ENCODE measurements around the gene RSPO4.

Gene RSPO4

DNA sequence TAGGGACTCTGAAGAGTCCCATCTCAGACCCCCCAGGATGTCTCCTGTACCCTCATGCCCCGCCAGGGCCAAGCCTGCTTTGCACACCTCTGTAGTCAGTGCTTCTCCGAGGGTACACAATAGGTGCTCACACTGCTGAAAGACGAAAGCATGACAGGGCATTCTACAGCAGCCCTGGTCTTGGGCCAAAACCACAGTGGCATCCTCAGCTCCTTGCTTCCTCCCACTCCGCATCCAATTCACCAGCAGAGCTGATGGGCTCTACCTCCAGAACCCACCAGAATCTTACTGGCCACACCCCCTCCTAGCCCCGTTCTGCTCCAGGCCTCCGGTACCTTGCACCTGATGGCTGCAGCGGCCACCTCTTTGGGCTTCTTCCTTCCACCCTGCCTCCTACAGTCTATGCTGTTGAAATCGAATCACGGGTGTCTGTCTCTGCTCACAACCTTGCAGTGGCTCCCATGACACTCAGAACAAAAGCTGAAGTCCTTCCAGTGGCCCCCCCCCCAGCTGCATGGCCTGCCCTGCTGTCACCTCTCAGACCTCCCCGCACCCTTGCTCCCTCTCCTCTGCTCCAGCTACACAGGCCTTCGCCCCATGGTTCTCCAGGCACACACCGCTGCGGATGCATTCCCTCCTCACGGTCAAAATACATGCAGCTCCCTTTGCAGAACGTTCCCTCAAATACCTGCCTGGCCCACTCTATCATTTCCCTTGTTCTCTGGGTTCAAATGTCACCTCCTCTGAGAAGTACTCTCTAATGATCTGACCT lies 87.2 kb downstream of the RSPO4 start:
- Histone ChIP-seq H3K9me3 (ENCODE audit: control insufficient read depth in 1 of 2, low read length in 2 of 2) (no peaks in the 10 kb centered on the region), H3K4me3 (ENCODE audit: low read depth in 1 of 2, low read length in 2 of 2) (no peak overlapping the region), H3K27ac (ENCODE audit: low read length) (no peak overlapping the region), H3K36me3 (ENCODE audit: control insufficient read depth in 1 of 2, insufficient read depth in 2 of 2, low read length in 2 of 2) (no peaks in the 10 kb centered on the region), H3K4me1 (ENCODE audit: control insufficient read depth in 1 of 2, insufficient read depth in 2 of 2, low read length in 2 of 2) (no peaks in the 10 kb centered on the region), H3K27me3 (ENCODE audit: low read depth, low read length) (no peaks in the 10 kb centered on the region)

DNA sequence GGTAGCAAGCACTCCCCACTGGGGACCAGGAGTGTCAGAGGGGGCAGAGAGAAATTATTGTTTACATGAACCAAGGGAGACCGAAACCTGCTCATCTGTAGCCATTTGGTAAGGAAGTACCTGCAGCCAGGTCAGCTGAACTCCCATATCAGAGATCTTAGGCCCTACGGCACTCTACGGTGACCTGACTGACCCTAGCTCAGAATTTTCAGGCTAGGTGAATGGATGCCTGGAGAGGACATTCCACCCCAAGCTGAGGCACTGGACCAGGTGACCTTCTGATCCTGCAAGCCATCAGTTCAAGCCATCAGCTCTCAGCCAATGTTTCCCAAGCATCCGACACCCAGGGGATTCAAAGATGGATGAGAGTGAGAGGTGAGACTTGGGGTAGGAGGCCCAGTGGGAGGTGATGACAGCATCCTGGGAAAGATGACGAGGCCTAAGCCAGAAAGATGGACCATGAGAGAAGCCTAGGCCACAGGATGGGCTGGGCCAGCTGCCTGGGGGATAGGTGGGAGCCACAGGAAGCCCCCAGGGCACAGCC lies 88.7 kb downstream of the RSPO4 start:
- Histone ChIP-seq H3K27ac (ENCODE audit: low read length) (no peak overlapping the region), H3K4me1 (ENCODE audit: control insufficient read depth in 1 of 2, insufficient read depth in 2 of 2, low read length in 2 of 2) (no peaks in the 10 kb centered on the region), H3K9me3 (ENCODE audit: control insufficient read depth in 1 of 2, low read length in 2 of 2) (no peaks in the 10 kb centered on the region), H3K27me3 (ENCODE audit: low read depth, low read length) (no peaks in the 10 kb centered on the region), H3K36me3 (ENCODE audit: control insufficient read depth in 1 of 2, insufficient read depth in 2 of 2, low read length in 2 of 2) (no peaks in the 10 kb centered on the region), H3K4me3 (ENCODE audit: low read depth in 1 of 2, low read length in 2 of 2) (no peak overlapping the region)

DNA sequence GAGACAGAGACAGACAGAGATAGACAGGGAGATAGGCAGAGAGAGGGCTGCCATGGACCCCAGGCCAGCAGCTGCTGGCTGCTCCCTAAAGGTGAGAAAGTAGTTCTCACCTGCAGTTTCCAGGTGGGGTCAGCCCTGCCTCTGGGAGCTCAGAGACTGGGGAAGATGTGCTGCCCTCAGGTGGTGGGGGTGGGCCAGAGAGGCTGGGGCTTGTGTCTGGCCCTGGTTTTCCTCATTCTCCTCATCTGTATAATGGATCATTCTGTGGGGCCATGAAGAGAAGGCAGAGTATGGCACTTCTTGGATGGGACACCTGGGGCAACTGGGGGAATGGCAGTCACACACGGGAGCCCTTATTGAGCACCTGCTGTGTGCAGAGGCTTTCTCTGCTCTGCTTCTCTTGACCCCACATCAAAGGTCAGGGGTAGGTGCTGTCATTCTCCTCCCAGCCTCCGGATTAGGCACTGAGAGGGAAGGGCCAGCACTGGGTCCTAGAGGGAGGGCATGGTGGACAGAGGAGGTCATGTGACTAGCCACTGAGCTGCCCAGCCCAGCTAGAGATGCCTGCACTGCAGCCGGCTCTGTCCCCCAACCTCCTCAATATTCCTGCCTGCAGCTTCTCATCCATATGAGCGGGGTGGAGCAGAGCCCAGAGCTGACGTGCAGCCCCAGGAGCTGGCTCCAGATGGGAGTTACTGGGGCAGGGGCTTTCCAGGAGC lies 90.1 kb downstream of the RSPO4 start:
- H3K4me3 ChIP-seq (ENCODE audit: low read depth in 1 of 2, low read length in 2 of 2), result no peak overlapping the region
- H3K27ac ChIP-seq (ENCODE audit: low read length), result no peak overlapping the region

DNA sequence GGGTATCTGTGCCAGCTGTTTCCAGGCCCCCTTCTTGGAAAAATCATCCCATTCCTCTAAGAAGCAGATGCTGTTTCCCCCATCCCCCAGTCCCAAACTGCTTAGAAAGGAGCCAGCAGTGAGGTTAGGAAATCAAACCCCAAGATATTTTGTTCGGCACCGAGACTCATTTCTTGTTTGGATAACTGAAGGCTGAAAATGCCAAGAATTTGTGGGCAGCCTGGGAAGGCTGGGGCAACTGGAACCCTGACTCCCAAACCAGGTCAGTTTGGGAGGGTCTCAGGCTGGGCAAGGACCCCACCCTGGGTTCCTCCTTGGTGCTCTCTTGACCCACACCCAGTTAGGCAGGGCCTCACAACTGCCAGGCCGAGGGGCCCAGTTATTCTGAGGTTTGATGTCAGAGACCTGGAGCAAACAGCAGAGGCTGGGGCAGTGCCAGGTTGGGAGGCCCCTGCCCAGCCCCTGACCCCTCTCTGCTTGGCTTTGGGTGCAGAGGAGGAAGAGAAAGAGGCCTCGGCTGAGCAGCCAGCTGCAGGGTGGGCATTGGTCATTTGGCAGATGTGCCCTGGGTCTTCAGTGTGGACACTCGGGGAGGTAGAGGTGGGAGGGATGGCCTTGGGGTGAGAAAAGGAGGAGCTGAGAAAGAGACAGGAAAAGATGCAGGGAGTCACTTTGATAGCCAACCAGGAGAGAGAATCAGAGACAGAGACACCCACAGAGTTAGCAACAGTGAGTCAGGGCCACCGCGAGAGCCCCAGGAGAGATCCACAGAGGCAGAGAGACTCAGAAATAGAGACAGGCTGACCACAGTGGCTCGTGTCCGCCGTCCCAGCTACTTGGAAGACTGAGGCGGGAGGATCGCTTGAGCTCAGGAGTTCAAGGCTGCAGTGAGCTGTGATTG lies 91.0 kb downstream of the RSPO4 start:
- H3K9me3 ChIP-seq (ENCODE audit: control insufficient read depth in 1 of 2, low read length in 2 of 2), result no peaks in the 10 kb centered on the region
- no peaks in the 10 kb centered on the region for H3K36me3 ChIP-seq (ENCODE audit: control insufficient read depth in 1 of 2, insufficient read depth in 2 of 2, low read length in 2 of 2)
- no peak overlapping the region for H3K27ac ChIP-seq (ENCODE audit: low read length)
- H3K4me3 ChIP-seq (ENCODE audit: low read depth in 1 of 2, low read length in 2 of 2), result no peak overlapping the region
- no peaks in the 10 kb centered on the region for H3K4me1 ChIP-seq (ENCODE audit: control insufficient read depth in 1 of 2, insufficient read depth in 2 of 2, low read length in 2 of 2)
- no peaks in the 10 kb centered on the region for H3K27me3 ChIP-seq (ENCODE audit: low read depth, low read length)

More for the DNA sequence above, 90.1 kb downstream of the RSPO4 start:
- Histone ChIP-seq H3K27me3 (ENCODE audit: low read depth, low read length) (no peaks in the 10 kb centered on the region), H3K36me3 (ENCODE audit: control insufficient read depth in 1 of 2, insufficient read depth in 2 of 2, low read length in 2 of 2) (no peaks in the 10 kb centered on the region), H3K4me1 (ENCODE audit: control insufficient read depth in 1 of 2, insufficient read depth in 2 of 2, low read length in 2 of 2) (no peaks in the 10 kb centered on the region), H3K9me3 (ENCODE audit: control insufficient read depth in 1 of 2, low read length in 2 of 2) (no peaks in the 10 kb centered on the region)

DNA sequence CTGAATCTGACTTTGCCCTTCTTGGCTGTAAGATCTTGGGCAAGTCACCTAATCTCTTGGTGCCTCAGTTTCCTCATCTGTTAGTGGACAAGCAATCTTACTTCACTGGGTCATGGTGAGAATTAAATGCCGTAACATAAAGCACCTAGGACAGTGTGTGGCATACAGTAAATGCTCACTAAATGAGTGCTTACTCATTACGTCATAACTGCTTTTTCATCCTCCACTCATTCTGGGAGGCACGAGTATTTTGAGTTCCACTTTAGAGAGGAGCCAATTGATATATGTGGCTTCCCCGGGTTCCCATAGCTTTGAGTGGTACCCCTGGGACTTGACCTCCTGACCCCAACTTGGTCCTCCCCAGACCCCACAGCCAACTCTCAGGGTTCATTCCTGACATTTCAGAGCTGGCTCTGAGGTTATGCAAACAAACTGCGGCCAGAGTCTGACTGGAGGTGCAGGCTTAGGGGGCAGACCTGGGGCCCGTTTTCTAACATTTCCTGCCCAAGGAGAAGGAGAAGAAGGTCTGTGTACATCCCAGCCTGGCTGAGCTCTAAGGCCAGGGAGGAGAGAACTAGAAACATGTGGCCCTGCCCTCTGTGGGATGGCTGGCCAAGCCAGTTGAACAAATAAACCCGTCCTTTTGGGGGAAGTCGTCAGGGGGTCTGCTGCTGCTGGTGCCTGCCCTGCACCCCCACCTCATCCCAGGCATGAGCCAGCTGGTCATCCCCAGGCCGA lies 91.8 kb downstream of the RSPO4 start:
- H3K9me3 ChIP-seq (ENCODE audit: control insufficient read depth in 1 of 2, low read length in 2 of 2), result no peaks in the 10 kb centered on the region
- H3K27me3 ChIP-seq (ENCODE audit: low read depth, low read length), result no peaks in the 10 kb centered on the region
- H3K36me3 ChIP-seq (ENCODE audit: control insufficient read depth in 1 of 2, insufficient read depth in 2 of 2, low read length in 2 of 2), result no peaks in the 10 kb centered on the region
- H3K4me1 ChIP-seq (ENCODE audit: control insufficient read depth in 1 of 2, insufficient read depth in 2 of 2, low read length in 2 of 2), result no peaks in the 10 kb centered on the region
- H3K27ac ChIP-seq (ENCODE audit: low read length), result no peak overlapping the region
- H3K4me3 ChIP-seq (ENCODE audit: low read depth in 1 of 2, low read length in 2 of 2), result no peak overlapping the region

DNA sequence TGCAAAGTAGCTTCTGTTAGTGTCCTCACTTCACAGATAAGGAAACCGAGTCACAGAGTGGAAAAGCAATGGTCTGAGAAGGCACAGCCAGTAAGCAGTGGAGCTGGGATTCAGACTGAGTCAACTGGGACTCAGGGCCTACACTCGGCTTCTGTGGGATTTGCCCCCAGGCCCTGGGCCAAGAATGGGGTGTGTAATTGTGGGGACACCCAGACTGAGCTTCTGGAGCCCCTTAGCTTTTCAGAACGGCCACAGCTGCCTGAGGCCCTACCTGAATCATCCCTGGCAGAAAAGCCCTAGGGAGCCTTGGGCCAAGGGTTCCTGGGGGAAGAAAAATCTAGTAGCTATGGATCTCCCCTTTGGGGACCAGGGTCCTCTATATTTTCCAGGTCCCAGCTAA lies 92.5 kb downstream of the RSPO4 start:
- H3K9me3 ChIP-seq (ENCODE audit: control insufficient read depth in 1 of 2, low read length in 2 of 2), result no peaks in the 10 kb centered on the region
- H3K36me3 ChIP-seq (ENCODE audit: control insufficient read depth in 1 of 2, insufficient read depth in 2 of 2, low read length in 2 of 2), result no peaks in the 10 kb centered on the region
- H3K27me3 ChIP-seq (ENCODE audit: low read depth, low read length), result no peaks in the 10 kb centered on the region
- no peaks in the 10 kb centered on the region for H3K4me1 ChIP-seq (ENCODE audit: control insufficient read depth in 1 of 2, insufficient read depth in 2 of 2, low read length in 2 of 2)
- H3K4me3 ChIP-seq (ENCODE audit: low read depth in 1 of 2, low read length in 2 of 2), result no peak overlapping the region
- H3K27ac ChIP-seq (ENCODE audit: low read length), result no peak overlapping the region

All from muscle layer of duodenum (tissue), 2 donors.